ENCODE measurements around the gene PSMD11. TPM values are rescaled to one million over a fixed set of nuclear protein-coding genes. Genes with fewer than 3 reads are reported as not detected.

Gene PSMD11
- total RNA-seq, 3 donors from 2014 or later: 49.2 to 61.9 (median 56.6) TPM

DNA sequence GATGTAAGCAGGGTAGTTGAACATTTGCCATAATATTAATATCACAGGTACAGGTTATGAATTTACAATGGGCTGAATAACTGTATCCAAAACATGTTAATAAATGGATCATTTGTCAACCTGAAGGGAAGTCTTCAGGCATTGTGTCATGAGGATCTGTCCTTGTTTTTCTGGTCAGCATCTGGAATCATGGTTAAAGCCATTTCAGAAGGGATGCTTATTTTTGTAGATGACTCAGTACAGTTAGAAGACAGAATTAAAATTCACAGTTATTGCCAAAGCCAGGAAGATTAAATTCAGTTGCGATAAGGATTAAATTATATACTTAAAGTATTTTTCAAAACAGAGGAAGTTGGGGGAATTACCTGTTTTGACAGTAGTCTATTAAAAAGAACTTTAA lies 8.0 kb downstream of the PSMD11 start:
- Histone ChIP-seq H3K4me1 (no peaks in the 10 kb centered on the region), H3K27me3 (no peaks in the 10 kb centered on the region), H3K27ac (no peak overlapping the region), H3K9me3 (no peaks in the 10 kb centered on the region), H3K36me3 (no peaks in the 10 kb centered on the region), H3K4me3 (no peak overlapping the region)
- no peak for DNase-seq (ENCODE audit: low spot score in 2 of 2)
- intact Hi-C loops (cut with DNase I; ENCODE audit: low total_unique reads): no loop called here
- TF ChIP-seq POLR2A (IDR thresholded peaks at IDR 0.05): no peak
- TF ChIP-seq, protein P1, sequence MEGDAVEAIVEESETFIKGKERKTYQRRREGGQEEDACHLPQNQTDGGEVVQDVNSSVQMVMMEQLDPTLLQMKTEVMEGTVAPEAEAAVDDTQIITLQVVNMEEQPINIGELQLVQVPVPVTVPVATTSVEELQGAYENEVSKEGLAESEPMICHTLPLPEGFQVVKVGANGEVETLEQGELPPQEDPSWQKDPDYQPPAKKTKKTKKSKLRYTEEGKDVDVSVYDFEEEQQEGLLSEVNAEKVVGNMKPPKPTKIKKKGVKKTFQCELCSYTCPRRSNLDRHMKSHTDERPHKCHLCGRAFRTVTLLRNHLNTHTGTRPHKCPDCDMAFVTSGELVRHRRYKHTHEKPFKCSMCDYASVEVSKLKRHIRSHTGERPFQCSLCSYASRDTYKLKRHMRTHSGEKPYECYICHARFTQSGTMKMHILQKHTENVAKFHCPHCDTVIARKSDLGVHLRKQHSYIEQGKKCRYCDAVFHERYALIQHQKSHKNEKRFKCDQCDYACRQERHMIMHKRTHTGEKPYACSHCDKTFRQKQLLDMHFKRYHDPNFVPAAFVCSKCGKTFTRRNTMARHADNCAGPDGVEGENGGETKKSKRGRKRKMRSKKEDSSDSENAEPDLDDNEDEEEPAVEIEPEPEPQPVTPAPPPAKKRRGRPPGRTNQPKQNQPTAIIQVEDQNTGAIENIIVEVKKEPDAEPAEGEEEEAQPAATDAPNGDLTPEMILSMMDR (IDR thresholded peaks at IDR 0.05): no peak
- no peak for TF ChIP-seq POLR2AphosphoS5 (IDR thresholded peaks at IDR 0.05)

- DNase-seq (ENCODE audit: low spot score in 2 of 2): no peak
- intact Hi-C loops (cut with DNase I; ENCODE audit: low total_unique reads): no loop called here
- no peaks in the 10 kb centered on the region for H3K27me3 ChIP-seq
- H3K4me1 ChIP-seq: no peaks in the 10 kb centered on the region
- no peak overlapping the region for H3K27ac ChIP-seq
- TF ChIP-seq, protein P1 (IDR thresholded peaks at IDR 0.05): no peak
- TF ChIP-seq POLR2AphosphoS5 (IDR thresholded peaks at IDR 0.05) (no peak), POLR2A (IDR thresholded peaks at IDR 0.05) (no peak)
- H3K36me3 ChIP-seq: no peaks in the 10 kb centered on the region
- H3K9me3 ChIP-seq: no peaks in the 10 kb centered on the region
- no peak overlapping the region for H3K4me3 ChIP-seq
Measured at GRCh38 chr17:32453370-32453769, 9.1 kb downstream of the PSMD11 start.

GRCh38 chr17:32458371-32458770 lies 14.1 kb downstream of the PSMD11 start:
- H3K4me1 ChIP-seq: no peaks in the 10 kb centered on the region
- DNase-seq (ENCODE audit: low spot score in 2 of 2): no peak
- no peak overlapping the region for H3K4me3 ChIP-seq
- H3K9me3 ChIP-seq: no peaks in the 10 kb centered on the region
- intact Hi-C loops (cut with DNase I; ENCODE audit: low total_unique reads): no loop called here
- no peak overlapping the region for H3K27ac ChIP-seq
- H3K27me3 ChIP-seq: no peaks in the 10 kb centered on the region
- TF ChIP-seq, protein P1 (IDR thresholded peaks at IDR 0.05): no peak
- TF ChIP-seq POLR2AphosphoS5 (IDR thresholded peaks at IDR 0.05) (no peak), POLR2A (IDR thresholded peaks at IDR 0.05) (no peak)
- H3K36me3 ChIP-seq: no peaks in the 10 kb centered on the region

- no peaks in the 10 kb centered on the region for H3K4me1 ChIP-seq
- H3K4me3 ChIP-seq: no peak overlapping the region
- no peak for TF ChIP-seq POLR2AphosphoS5 (IDR thresholded peaks at IDR 0.05)
- TF ChIP-seq, protein P1 (IDR thresholded peaks at IDR 0.05): no peak
- no peak for DNase-seq (ENCODE audit: low spot score in 2 of 2)
- H3K9me3 ChIP-seq: no peaks in the 10 kb centered on the region
- intact Hi-C loops (cut with DNase I; ENCODE audit: low total_unique reads): no loop called here
- H3K36me3 ChIP-seq: no peaks in the 10 kb centered on the region
- no peak overlapping the region for H3K27ac ChIP-seq
- no peaks in the 10 kb centered on the region for H3K27me3 ChIP-seq
Measured at GRCh38 chr17:32460054-32460453, 15.7 kb downstream of the PSMD11 start.

- Histone ChIP-seq H3K4me1 (no peaks in the 10 kb centered on the region), H3K9me3 (no peaks in the 10 kb centered on the region), H3K4me3 (no peak overlapping the region), H3K36me3 (no peaks in the 10 kb centered on the region), H3K27me3 (no peaks in the 10 kb centered on the region), H3K27ac (no peak overlapping the region)
- intact Hi-C loops (cut with DNase I; ENCODE audit: low total_unique reads): no loop called here
- no peak for DNase-seq (ENCODE audit: low spot score in 2 of 2)
- TF ChIP-seq POLR2A (IDR thresholded peaks at IDR 0.05) (no peak), POLR2AphosphoS5 (IDR thresholded peaks at IDR 0.05) (no peak)
- TF ChIP-seq, protein P1 (IDR thresholded peaks at IDR 0.05): no peak
Measured at GRCh38 chr17:32461498-32461852, 17.2 kb downstream of the PSMD11 start.
